Neural crest cell (in vitro differentiated cells): ENCODE measurements around the gene SLC5A1. TPM values are rescaled to one million over a fixed set of nuclear protein-coding genes. Genes with fewer than 3 reads are reported as not detected.

ENCODE experiments used
- DNase-seq: peaks from one replicate; pipeline ENCODE4 v3.0.0; 2021; ENCODE audit warnings: low read depth, mixed read lengths, low spot score
- H3K27ac Mint-ChIP-seq: one replicate; pipeline ENCODE4 v1.8.0; 2021; ENCODE audit warnings: mild to moderate bottlenecking, mixed read lengths; ENCODE audit not compliant: unreplicated experiment
- H3K27me3 Mint-ChIP-seq: 2 replicates; pipeline ENCODE4 v1.8.0; 2021; ENCODE audit warnings: low read depth, mild to moderate bottlenecking, mixed read lengths
- H3K36me3 Mint-ChIP-seq: 2 replicates; pipeline ENCODE4 v1.8.0; 2021; ENCODE audit warnings: low read depth, mild to moderate bottlenecking, mixed read lengths
- H3K4me1 Mint-ChIP-seq: 2 replicates; pipeline ENCODE4 v1.8.0; 2021; ENCODE audit warnings: mixed read lengths
- H3K4me3 Mint-ChIP-seq: one replicate; pipeline ENCODE4 v1.8.0; 2021; ENCODE audit warnings: mild to moderate bottlenecking, mixed read lengths
- H3K9me3 Mint-ChIP-seq: 2 replicates; pipeline ENCODE4 v1.8.0; 2021; ENCODE audit warnings: mixed read lengths
- CTCF ChIP-seq: fragments of 200-600 bp; sonication (generic); conservative IDR thresholded peaks from 2 replicates; pipeline ENCODE4 v1.5.0; 2021; ENCODE audit warnings: antibody characterized with exemption, mild to moderate bottlenecking
- total RNA-seq: library from RNA; stranded (reverse); gene quantifications from 2 replicates; pipeline ENCODE4 v1.2.1, GENCODE V29; 2021

SLC5A1 gene
- total RNA-seq, 1 donor from 2014 or later: not detected

DNA sequence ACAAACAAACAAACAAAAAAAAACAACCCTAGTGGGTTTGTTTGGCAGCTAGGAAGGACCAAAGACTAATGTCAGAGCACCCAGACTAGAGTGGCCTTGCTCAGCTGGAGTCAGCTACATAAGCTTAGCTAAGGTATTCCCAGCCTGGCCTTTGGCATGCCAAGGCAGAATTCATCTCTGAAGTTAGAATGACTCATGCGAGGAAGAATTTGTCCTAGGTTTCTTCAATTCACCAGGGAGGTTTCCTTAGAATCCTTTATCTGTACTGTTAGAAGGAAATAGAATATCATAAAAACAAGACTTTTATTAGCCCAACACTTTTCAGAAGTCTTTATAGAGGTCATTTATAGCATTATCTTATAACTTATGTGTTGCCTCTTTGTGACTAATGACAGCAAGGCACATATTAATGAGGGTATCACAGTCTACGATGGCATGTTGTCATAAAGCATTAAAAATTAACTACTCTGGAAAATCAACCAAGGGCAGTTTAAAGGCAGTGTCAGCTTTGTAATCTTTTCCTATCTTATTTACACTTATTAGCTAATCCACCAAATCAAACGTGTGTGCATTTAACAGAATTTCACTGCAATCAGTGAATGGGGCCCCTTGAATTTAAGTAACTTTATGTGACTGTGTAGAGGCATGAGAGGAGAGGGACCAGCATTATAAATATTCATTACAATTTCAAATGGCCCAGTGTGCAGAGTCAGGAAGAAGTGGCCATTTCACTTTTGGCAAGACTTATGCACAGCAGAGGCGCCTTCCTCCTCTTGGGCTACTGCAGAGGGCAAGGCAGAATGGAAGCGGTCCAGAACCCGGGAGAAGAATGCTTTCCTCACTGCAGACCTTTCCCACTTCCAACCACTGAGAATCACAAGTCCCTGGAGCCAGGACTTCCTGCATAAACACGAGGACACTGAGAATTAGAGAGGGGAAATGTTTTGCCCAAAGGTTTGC lies 36.3 kb downstream of the SLC5A1 start:
- DNase-seq: no peak
- no peaks in the 10 kb centered on the region for H3K9me3 Mint-ChIP-seq
- no peak overlapping the region for H3K27ac Mint-ChIP-seq
- no peak overlapping the region for H3K4me3 Mint-ChIP-seq
- peaks cover 6% of the 10 kb centered on the region for H3K4me1 Mint-ChIP-seq
- H3K36me3 Mint-ChIP-seq: no peaks in the 10 kb centered on the region
- no peak for TF ChIP-seq CTCF
- H3K27me3 Mint-ChIP-seq: peaks cover 13% of the 10 kb centered on the region

DNA sequence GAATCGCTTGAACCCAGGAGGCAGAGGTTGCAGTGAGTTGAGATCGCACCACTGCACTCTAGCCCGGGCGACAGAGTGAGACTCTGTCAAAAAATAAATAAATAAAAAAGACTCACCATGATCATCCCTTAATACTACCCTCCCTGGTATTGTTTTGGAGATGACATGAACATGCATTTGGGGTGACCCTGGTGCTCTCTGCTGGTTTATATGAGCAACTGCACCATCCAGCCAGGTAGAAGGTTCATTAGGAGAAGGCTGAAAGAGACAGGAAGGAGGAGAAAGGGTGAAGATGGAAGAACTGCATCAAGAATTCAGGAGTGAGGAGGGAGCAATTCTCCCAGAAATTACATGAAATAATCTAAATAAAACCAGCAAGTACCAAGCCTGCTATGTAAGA lies 37.8 kb downstream of the SLC5A1 start:
- H3K27me3 Mint-ChIP-seq: peaks cover 5% of the 10 kb centered on the region
- H3K27ac Mint-ChIP-seq: no peak overlapping the region
- TF ChIP-seq CTCF: peak; percentile 72
- no peak for DNase-seq
- no peaks in the 10 kb centered on the region for H3K9me3 Mint-ChIP-seq
- H3K36me3 Mint-ChIP-seq: no peaks in the 10 kb centered on the region
- H3K4me1 Mint-ChIP-seq: no peaks in the 10 kb centered on the region
- H3K4me3 Mint-ChIP-seq: no peak overlapping the region

DNA sequence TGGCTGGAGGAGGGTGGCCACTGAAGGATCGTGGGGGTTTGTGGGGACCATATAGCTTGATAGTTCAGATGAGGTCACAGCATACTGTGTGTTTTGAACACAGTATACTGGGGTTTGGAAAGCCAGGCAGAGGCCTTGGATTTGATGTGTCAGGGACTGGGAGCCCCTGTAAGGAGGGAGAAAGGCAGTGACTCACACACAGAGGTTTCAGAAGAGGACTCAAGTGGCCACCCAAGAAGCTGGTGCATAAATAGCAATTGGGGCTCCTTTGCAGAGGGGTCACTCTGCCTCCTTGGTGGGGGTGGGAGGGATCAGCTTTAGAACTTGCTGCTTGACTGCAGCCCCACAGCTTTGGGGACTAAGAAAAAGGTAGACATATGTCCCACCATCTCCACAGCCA lies 39.3 kb downstream of the SLC5A1 start:
- peaks cover 14% of the 10 kb centered on the region for H3K27me3 Mint-ChIP-seq
- no peak overlapping the region for H3K4me3 Mint-ChIP-seq
- TF ChIP-seq CTCF: no peak
- H3K4me1 Mint-ChIP-seq: no peaks in the 10 kb centered on the region
- no peak for DNase-seq
- H3K36me3 Mint-ChIP-seq: no peaks in the 10 kb centered on the region
- no peaks in the 10 kb centered on the region for H3K9me3 Mint-ChIP-seq
- no peak overlapping the region for H3K27ac Mint-ChIP-seq

- no peak overlapping the region for H3K4me3 Mint-ChIP-seq
- TF ChIP-seq CTCF: no peak
- no peak overlapping the region for H3K27ac Mint-ChIP-seq
- H3K4me1 Mint-ChIP-seq: no peaks in the 10 kb centered on the region
- no peaks in the 10 kb centered on the region for H3K36me3 Mint-ChIP-seq
- H3K9me3 Mint-ChIP-seq: no peaks in the 10 kb centered on the region
- DNase-seq: no peak
- peaks cover 20% of the 10 kb centered on the region for H3K27me3 Mint-ChIP-seq
Observed at GRCh38 chr22:32083000-32083399, 39.9 kb downstream of the SLC5A1 start.

DNA sequence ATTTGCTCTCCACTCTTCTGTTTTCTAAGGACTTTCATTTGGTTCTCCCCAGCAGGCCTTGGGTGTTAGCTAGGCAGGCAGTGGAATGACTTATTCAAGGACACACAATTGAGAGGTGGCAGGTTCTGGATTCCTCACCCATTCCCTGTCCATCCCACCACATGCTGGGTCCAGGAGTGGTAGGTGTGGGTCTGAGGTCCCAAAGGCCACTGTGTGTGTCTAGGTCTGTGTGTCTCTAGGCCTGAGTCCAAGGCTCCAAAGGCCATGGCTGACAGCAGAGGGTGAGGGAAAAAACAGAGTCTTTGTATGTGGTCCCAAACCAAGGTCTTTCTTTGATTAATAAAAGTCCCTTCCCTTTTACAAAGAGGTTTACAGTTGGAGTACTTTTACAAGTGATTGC lies 40.8 kb downstream of the SLC5A1 start:
- Mint-ChIP-seq H3K4me3 (no peak overlapping the region), H3K9me3 (no peaks in the 10 kb centered on the region), H3K27me3 (peaks cover 28% of the 10 kb centered on the region), H3K4me1 (no peaks in the 10 kb centered on the region), H3K27ac (no peak overlapping the region), H3K36me3 (no peaks in the 10 kb centered on the region)
- DNase-seq: no peak
- TF ChIP-seq CTCF: no peak
